ENCODE measurements around the gene OR2F2.

Gene OR2F2

GRCh38 chr7:143960813-143961610 lies 26.0 kb downstream of the OR2F2 start:
- no peak for TF ChIP-seq FOXK2 (IDR thresholded peaks at IDR 0.05)
- no peak for TF ChIP-seq NFRKB (IDR thresholded peaks at IDR 0.05)
- TF ChIP-seq LEF1 (IDR thresholded peaks at IDR 0.05; ENCODE audit: borderline replicate concordance): no peak
- no peak for TF ChIP-seq FOXM1 (IDR thresholded peaks at IDR 0.05; ENCODE audit: borderline replicate concordance)
- TF ChIP-seq ELF4 (IDR thresholded peaks at IDR 0.05): no peak
- TF ChIP-seq ARNT (IDR thresholded peaks at IDR 0.05): no peak
- TF ChIP-seq, protein P1, sequence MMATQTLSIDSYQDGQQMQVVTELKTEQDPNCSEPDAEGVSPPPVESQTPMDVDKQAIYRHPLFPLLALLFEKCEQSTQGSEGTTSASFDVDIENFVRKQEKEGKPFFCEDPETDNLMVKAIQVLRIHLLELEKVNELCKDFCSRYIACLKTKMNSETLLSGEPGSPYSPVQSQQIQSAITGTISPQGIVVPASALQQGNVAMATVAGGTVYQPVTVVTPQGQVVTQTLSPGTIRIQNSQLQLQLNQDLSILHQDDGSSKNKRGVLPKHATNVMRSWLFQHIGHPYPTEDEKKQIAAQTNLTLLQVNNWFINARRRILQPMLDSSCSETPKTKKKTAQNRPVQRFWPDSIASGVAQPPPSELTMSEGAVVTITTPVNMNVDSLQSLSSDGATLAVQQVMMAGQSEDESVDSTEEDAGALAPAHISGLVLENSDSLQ (IDR thresholded peaks at IDR 0.05): no peak
- no peak for TF ChIP-seq L3MBTL2 (conservative IDR thresholded peaks at IDR 0.05)
- no peak for TF ChIP-seq SP1 (IDR thresholded peaks at IDR 0.05)
- TF ChIP-seq FOXA1 (IDR thresholded peaks at IDR 0.05): no peak
- TF ChIP-seq BHLHE40 (IDR thresholded peaks at IDR 0.05; ENCODE audit: borderline replicate concordance): no peak
- no peak for TF ChIP-seq CTBP1 (IDR thresholded peaks at IDR 0.05; ENCODE audit: borderline replicate concordance)
- no peak for DNase-seq (ENCODE audit: extremely low spot score)
- ChIA-PET POLR2A (no interaction called here), CTCF (interaction anchor here (0.6 kb wide), 1 partner anchor 430 kb away, joined by 4 read pairs; no protein-coding TSS in a partner anchor)

DNA sequence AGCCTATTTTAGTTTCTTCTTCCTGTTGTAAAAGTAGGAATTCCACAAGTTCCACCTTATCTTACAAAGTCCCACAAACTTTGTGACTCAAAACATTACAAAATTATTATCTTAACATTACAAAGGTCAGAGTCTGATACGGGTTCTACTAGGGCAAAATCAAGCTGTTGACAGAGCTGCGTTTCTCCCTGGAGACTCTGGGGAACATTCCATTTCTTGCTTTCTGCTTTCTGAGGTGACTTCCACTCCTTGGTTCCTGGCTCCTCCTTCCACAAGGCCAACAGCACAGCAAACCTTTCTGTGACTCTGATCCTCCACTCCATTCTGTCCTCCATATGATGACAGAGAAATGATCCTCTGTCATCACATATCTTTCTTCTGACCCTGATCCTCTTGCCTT lies 30.2 kb downstream of the OR2F2 start:
- DNase-seq (ENCODE audit: extremely low spot score): no peak
- ChIA-PET CTCF (no interaction called here), POLR2A (no interaction called here)
- TF ChIP-seq SUZ12 (IDR thresholded peaks at IDR 0.05) (no peak), FOXM1 (IDR thresholded peaks at IDR 0.05; ENCODE audit: borderline replicate concordance) (no peak), TARDBP (IDR thresholded peaks at IDR 0.05) (no peak), ARNT (IDR thresholded peaks at IDR 0.05) (no peak), LEF1 (IDR thresholded peaks at IDR 0.05; ENCODE audit: borderline replicate concordance) (no peak), NFRKB (IDR thresholded peaks at IDR 0.05) (no peak), HDGF (IDR thresholded peaks at IDR 0.05; ENCODE audit: borderline replicate concordance) (no peak), CTBP1 (IDR thresholded peaks at IDR 0.05; ENCODE audit: borderline replicate concordance) (no peak), ZNF384 (IDR thresholded peaks at IDR 0.05) (no peak), BHLHE40 (IDR thresholded peaks at IDR 0.05; ENCODE audit: borderline replicate concordance) (no peak), FOXA1 (IDR thresholded peaks at IDR 0.05) (no peak), SP1 (IDR thresholded peaks at IDR 0.05) (no peak), L3MBTL2 (conservative IDR thresholded peaks at IDR 0.05) (no peak), FOXK2 (IDR thresholded peaks at IDR 0.05) (no peak), ELF4 (IDR thresholded peaks at IDR 0.05) (no peak)
- TF ChIP-seq, protein P1 (IDR thresholded peaks at IDR 0.05): no peak

DNA sequence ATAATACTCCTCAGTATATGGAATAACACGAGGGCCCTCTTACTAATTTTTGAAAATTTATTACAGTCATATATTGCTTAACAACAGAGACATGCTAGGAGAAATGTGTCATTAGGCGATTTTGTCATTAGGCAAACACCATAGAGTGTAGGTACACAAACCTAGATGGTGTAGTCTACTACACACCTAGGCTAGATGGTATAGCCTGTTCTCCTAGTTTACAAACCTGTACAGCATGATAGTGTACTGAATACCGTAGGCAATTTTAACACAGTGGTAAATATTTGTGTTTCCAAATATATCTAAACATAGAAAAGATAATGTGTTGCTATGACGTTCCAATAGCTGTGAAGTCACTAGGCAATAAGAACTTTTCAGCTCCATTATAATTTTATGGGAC lies 32.4 kb downstream of the OR2F2 start:
- TF ChIP-seq HDGF (IDR thresholded peaks at IDR 0.05; ENCODE audit: borderline replicate concordance) (no peak), BHLHE40 (IDR thresholded peaks at IDR 0.05; ENCODE audit: borderline replicate concordance) (no peak), FOXM1 (IDR thresholded peaks at IDR 0.05; ENCODE audit: borderline replicate concordance) (no peak), TARDBP (IDR thresholded peaks at IDR 0.05) (no peak), ZNF384 (IDR thresholded peaks at IDR 0.05) (no peak), CTBP1 (IDR thresholded peaks at IDR 0.05; ENCODE audit: borderline replicate concordance) (no peak), L3MBTL2 (conservative IDR thresholded peaks at IDR 0.05) (no peak), SUZ12 (IDR thresholded peaks at IDR 0.05) (no peak), FOXA1 (IDR thresholded peaks at IDR 0.05) (no peak)
- TF ChIP-seq, protein P1 (IDR thresholded peaks at IDR 0.05): no peak
- ChIA-PET CTCF (no interaction called here), POLR2A (no interaction called here)
- DNase-seq (ENCODE audit: extremely low spot score): no peak

DNA sequence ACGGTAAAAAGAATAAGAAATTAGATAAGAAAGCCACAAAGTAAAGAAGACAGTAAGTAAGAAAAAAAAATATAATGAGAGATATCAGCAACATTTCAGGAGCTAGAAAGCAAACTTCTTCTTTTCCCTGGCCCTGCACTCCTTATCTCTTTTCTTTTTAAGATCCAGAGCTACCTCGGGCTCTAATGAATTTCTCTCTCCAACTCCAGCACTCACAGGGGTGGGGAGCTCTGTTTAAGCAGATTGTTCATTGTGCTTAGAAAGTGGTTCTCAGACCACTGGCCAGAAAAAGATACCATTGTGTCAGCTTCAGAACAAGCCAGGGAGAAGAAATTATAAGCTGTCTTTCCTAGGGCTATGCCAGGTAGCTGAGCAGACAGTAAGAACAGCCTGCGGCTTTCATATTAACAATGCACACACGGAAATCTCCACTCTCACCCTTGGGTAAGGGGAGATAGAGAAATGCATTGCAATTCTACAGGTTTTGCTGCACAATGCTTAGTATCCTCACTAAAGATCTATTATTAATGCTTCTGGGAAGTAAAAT lies 38.9 kb downstream of the OR2F2 start:
- no peak for DNase-seq (ENCODE audit: extremely low spot score)
- ChIA-PET POLR2A (no interaction called here), CTCF (no interaction called here)
- no peak for TF ChIP-seq L3MBTL2 (conservative IDR thresholded peaks at IDR 0.05)
- no peak for TF ChIP-seq LEF1 (IDR thresholded peaks at IDR 0.05; ENCODE audit: borderline replicate concordance)
- no peak for TF ChIP-seq FOXM1 (IDR thresholded peaks at IDR 0.05; ENCODE audit: borderline replicate concordance)
- TF ChIP-seq SUZ12 (IDR thresholded peaks at IDR 0.05): no peak
- TF ChIP-seq FOXK2 (IDR thresholded peaks at IDR 0.05): no peak
- no peak for TF ChIP-seq CTBP1 (IDR thresholded peaks at IDR 0.05; ENCODE audit: borderline replicate concordance)
- TF ChIP-seq, protein P1 (IDR thresholded peaks at IDR 0.05): no peak
- TF ChIP-seq FOXA1 (IDR thresholded peaks at IDR 0.05): no peak
- no peak for TF ChIP-seq ELF4 (IDR thresholded peaks at IDR 0.05)
- no peak for TF ChIP-seq TARDBP (IDR thresholded peaks at IDR 0.05)
- no peak for TF ChIP-seq ZNF384 (IDR thresholded peaks at IDR 0.05)
- TF ChIP-seq BHLHE40 (IDR thresholded peaks at IDR 0.05; ENCODE audit: borderline replicate concordance): no peak
- TF ChIP-seq HDGF (IDR thresholded peaks at IDR 0.05; ENCODE audit: borderline replicate concordance): no peak
- TF ChIP-seq NFRKB (IDR thresholded peaks at IDR 0.05): no peak
- TF ChIP-seq SP1 (IDR thresholded peaks at IDR 0.05): no peak
- TF ChIP-seq ARNT (IDR thresholded peaks at IDR 0.05): no peak

- ChIA-PET POLR2A (no interaction called here), CTCF (no interaction called here)
- DNase-seq (ENCODE audit: extremely low spot score): no peak
- TF ChIP-seq ARNT (IDR thresholded peaks at IDR 0.05) (no peak), ELF4 (IDR thresholded peaks at IDR 0.05) (no peak), FOXA1 (IDR thresholded peaks at IDR 0.05) (no peak), BHLHE40 (IDR thresholded peaks at IDR 0.05; ENCODE audit: borderline replicate concordance) (no peak), FOXM1 (IDR thresholded peaks at IDR 0.05; ENCODE audit: borderline replicate concordance) (no peak), SP1 (IDR thresholded peaks at IDR 0.05) (no peak), SUZ12 (IDR thresholded peaks at IDR 0.05) (no peak), CTBP1 (IDR thresholded peaks at IDR 0.05; ENCODE audit: borderline replicate concordance) (no peak), NFRKB (IDR thresholded peaks at IDR 0.05) (no peak), L3MBTL2 (conservative IDR thresholded peaks at IDR 0.05) (no peak), LEF1 (IDR thresholded peaks at IDR 0.05; ENCODE audit: borderline replicate concordance) (no peak), FOXK2 (IDR thresholded peaks at IDR 0.05) (no peak), TARDBP (IDR thresholded peaks at IDR 0.05) (no peak), ZNF384 (IDR thresholded peaks at IDR 0.05) (no peak)
- TF ChIP-seq, protein P1 (IDR thresholded peaks at IDR 0.05): no peak
Observed at GRCh38 chr7:143974459-143974858, 39.4 kb downstream of the OR2F2 start.

All from HEK293T (cell line).